Activated CD8-positive, alpha-beta memory T cell treated with anti-CD3 and anti-CD28 coated beads, Interleukin-2, amount 50 U/mL, for 24 hours (primary cell): ENCODE data around the gene MRPS2.
"Not testable (repeated sequence)": the region's sequence is repeated elsewhere in the genome, so short reads cannot be mapped to it uniquely, and the experiment has no call there.

Source experiments
- DNase-seq: peaks from one replicate; pipeline ENCODE4 v3.0.0-alpha.2; 2020; ENCODE audit errors: extremely low read depth

Gene MRPS2

DNA sequence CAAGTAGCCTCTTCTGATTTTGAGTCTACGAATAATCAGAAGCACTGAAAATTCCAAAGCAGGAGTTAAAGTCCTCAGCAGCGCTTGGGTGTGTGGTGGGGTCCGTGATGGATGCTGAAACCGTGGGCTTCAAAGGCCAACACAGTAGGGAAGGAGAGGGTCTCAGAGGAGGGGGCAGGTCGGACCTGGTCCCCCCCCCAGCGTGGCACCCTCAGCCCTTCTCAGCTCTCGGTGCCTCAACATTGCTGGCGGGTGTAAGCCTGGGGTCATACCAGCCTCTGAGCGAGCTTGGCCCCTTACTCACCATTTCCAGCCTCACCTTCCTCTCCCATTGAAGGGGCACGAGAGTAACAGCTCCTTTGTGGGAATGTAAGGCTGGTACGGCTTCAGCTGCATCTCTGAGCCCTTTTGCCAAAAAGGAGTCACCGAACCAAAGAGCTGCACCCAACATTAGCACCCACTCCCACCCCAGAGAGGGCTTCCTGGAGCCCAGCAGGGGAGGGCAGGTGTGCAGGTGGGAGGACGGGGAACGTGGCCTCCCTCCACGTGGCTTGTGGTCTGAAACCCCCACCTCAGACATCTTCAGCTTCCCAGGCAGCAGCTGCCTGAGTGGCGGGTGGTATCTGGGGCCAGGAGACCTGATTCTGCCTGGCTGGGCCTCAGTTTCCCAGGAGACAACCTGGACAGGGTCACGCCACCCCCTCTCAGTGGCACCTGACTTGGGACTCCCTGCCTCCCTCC lies 14.0 kb downstream of the MRPS2 start:
- no peak for DNase-seq

DNA sequence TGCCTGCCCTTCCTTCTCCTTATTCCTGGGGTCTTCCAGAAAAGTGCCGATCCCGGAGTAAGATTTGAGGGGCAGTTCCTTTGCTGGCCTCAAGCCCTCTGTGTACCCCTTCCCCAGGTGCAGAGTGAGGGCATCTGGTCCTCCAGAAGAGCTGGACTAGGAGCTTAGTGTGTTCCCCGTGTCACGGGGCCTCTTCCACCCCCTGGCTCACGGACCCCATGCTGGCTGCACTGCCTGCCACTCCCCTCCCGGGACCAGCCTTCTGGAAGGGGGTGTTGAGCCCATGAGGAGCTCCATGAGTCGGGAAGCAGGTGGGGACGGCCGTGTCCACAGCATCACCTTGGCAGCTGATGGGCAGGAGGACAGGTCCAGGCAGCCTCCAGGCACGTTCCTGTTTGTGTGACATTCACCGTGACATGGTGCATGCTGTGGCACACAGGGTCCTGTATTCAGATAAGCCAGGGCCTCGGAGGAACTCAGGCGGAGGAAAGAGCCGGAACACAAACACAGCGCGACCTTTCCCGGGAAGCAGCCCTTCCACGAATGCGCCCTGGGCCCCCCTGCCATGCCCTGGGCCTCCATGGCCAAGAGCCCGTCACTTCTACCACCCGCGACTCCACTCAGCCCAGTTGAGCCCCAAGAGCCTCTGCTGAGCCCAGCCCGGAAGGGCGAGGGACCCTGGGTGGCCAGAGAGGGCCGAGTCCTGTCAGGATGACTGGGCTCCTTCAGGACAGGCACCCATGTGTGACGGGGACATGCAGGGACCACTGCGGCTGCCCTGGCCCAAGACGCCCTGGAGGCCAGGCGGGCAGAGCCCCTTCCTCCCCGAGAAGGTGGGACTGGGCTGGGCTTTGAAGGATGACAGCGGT lies 14.8 kb downstream of the MRPS2 start:
- no peak for DNase-seq

DNA sequence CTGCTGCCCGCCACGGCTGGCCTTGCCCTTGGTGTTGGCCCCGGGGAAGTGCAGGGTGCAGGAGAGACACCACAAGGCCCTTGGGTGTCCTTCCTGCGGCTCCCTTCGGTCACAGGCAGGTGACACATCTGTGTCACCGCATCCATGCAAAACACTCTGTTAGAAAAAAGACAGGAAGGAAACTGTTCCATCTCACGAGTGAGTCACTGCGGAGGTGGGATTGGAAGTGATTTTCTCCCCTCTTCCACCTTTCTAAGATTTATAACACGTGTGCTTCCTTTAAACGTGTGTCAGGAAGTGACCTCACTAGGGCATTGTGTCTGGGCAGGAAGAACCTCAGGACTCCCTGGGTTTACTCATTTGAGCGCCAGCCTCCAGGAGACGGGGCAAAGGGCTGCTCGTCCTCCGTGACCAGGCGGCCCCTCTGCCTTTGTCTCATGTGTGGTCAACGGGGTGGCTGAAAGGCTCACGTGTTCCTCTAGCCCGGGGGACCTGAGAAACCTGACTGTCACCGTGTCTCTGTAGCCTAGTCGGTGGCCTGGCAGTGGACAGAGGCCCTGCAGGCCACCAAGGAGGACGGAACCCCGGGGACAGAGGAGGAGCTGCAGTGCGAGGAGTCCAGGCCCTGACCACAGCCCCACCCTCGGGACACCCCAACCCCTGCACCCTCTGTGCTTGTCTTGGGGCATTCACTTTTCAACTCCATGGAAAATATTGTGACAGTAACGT lies 15.8 kb downstream of the MRPS2 start:
- no peak for DNase-seq

DNA sequence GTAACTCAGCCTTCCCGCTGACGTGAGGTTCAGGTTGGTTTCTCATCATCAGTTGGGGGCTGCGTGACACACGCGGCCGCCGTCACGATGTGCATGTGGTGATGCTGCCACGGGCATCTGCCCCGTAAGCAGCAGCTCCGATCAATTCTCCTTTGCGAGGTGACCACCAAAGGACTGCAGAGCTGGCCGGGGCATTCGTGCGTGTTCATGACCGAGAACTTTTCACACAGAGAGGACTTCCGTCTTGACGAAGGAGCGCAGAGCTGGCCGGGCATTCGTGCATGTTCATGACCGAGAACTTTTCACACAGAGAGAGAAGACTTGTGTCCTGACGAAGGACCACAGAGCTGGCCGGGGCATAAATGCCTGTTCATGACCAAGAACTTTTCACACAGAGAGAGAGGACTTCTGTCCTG lies 16.9 kb downstream of the MRPS2 start:
- DNase-seq = no peak

DNA sequence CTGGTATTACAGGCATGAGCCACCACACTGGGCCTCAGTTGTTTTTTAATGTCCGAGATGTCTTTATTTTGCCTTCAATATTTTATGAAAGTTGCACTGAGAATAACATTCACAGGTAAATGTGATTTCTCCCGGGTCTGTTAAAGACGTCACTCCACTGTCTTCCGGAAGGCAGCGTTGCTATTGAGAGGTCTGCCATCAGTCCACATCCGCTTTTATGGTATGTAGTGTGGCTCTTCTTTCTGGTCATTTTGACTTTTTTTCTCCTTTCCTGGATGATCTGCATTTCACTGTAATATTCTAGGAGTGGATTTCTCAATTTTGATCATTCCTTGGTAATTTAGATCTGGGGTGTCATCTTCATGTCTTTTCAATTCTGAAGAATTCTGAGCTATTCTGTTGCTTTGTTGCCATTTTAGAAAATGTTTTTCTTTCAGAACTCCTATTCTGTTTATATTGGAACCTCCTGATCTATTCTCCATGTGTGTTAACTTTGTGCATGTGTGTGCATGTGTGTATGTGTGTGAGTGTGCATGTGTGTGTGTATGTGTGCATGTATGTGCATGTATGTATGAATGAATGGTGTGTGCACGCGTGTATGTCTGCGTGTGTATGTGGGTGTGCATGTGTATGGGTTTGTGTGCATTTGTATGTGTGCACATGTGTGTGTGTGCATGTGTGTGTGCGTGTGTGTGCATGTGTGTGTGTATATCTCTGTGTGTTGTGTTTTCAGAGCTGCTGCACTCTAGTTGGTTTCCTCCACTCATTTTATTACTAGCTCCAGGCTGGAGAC lies 18.9 kb downstream of the MRPS2 start:
- no peak for DNase-seq

DNA sequence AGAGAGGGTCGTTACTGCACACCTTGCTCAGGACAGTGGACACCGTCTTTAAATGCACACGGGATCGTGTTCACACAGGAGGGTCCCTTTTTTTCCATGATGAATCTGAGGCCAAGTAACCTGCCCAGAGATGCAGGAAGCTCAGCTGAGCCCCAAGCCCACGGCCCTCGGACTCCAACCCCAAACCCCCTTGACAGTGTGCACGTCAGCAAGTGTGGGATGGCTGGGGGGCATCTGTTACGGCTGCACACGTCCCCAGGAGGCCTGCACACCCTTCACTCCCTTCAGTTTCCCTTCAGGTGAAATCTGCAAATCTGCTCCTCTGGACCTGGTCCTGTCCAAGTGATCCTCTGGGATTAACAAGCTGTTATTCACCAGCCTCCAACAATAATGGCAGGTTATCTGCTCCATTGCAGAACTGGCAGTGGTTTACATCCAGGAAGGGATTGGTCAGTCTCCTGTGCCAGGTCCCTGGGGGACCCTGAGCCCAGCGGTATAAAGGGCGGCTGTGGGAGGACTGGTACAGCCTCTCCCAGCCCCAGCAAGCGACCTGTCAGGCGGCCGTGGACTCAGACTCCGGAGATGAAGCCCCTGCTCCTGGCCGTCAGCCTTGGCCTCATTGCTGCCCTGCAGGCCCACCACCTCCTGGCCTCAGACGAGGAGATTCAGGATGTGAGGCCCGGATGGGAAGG lies 20.6 kb downstream of the MRPS2 start, which contains the start of gene LCN1:
Gene LCN1, plus strand, starts transcription at position 525 of the 692 bp plus-strand sequence. Its CDS starts 58 bp downstream, at position 583.
- DNase-seq = no peak

DNA sequence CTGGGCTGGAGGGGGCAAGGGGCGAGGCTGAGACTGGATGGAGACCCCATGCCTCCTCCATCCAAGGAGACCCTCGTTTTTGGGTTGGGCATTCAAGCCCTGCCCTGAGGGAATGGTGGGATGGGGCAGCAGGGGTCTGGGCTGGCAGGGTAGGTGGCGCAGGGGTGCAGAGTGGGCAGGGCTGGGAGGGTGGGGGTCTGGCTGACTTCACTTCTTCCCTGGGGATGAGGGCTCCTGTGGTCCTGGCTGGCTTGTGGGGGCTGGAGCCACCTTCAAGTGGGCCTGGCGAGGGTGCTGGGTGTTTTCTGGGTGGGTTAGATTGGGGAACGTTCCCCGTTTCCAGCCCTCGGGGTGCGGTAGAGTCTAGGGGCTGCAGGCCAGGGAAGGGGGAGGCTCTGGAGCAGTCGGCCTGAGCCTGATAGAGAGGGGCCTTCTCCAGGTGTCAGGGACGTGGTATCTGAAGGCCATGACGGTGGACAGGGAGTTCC lies 21.2 kb downstream of the MRPS2 start:
- no peak for DNase-seq

DNA sequence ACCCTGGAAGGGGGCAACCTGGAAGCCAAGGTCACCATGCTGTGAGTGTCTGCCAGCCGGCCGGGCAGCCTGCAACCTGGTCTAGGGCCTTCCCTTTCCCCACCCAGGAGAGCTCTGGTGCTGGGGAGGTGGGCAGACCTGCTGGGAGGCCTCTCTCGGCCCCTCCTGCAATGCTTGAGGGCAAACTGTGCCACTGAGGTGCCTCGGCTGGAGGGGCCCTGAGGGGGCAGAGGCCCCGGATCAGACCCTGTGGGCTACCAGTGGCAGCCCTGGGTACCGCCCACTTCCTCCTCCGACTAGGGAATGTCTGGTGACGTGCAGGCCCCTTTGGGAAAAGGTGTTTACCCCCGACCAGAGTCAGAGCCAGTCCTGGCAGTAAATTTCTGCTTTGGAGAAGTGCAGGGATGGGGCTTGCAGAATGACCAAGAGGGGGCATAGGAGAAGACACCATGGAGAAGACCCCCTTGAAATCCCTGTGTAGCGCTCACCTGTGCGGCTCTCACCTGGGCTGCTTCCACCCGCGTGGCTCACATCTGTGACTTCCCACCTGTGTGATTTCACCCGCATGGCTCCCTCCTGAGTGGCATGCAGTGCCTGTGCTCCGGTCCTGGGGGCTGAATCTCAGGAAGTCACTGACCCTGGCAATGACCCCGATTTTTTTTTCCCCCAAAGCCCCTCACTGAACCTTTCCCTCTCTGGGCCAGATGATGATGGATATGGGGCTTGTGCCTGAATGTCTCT lies 21.8 kb downstream of the MRPS2 start:
- no peak for DNase-seq

DNA sequence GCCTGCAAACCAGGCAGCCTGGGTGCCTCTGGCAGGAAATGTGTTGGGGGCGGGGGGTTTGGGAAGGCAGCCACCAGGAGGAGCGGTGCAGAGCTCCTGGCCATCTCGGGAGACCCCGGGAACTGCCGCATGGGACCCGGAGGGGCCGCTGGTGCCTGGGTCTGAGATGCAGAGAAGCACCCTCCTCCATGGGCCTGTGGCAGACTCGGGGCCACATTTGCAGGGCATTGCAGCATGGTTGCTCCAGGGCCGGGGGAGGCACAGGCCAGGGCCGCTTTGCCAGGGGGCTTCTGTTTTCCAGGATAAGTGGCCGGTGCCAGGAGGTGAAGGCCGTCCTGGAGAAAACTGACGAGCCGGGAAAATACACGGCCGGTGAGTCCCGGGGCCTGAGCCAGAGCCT lies 22.4 kb downstream of the MRPS2 start:
- no peak for DNase-seq

DNA sequence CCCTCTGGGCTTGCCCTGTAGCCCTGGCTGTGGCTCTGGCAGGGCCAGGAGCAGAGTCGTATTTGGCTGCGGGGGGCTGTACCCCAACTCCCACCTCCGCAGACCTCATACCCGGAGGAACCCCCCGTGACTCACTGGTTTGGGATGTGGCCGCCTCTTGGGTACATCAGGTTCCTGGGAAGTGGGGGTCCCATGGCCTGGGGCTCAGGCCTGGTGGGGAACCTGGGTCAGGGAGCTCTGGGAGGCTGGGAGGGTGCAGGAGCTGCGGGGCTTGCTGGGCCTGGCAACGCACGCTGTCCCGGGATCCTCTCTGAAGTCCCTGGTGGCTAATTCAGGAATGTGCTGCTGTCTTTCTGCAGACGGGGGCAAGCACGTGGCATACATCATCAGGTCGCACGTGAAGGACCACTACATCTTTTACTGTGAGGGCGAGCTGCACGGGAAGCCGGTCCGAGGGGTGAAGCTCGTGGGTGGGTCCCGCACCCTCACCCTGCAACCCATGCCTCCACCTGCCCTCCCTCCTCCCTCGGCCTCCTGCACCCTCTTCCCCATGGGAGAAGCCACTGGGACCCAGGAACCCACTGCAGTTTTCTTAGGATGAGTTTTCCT lies 23.1 kb downstream of the MRPS2 start:
- no peak for DNase-seq

DNA sequence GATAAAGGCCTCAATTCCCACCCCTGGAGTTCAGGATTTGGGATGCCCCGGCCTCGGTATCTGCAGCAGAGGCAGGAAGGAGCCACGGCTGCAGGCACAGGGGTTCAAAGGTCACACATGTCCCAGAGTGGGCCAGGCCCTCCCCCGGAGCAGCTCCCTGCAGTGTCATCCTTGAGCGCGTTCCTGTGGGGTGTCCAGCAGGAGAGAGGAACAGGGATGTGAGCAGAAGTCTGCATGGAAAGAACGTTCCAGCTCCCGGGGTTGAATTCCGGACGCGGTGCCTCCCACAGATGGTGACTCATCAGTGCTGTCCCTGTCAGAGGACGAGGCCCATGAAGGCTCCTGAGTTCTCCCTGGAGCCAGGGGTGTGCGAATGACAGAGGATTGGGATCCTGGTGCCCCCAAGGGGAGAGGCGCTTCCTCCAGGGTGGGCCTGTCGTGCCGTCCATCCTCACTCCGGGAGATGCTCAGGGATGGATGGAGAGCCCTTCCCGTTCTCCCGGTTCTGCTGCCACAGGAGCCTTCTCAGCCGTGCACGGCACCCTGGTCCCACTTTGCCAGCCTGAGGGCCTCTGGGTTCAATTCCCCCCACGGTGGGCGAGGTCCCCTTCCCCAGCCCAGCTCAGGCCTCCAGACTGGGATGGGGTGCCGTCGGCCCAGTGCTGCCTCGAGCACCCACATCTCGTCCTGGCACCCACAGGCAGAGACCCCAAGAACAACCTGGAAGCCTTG lies 23.8 kb downstream of the MRPS2 start:
- DNase-seq = no peak

DNA sequence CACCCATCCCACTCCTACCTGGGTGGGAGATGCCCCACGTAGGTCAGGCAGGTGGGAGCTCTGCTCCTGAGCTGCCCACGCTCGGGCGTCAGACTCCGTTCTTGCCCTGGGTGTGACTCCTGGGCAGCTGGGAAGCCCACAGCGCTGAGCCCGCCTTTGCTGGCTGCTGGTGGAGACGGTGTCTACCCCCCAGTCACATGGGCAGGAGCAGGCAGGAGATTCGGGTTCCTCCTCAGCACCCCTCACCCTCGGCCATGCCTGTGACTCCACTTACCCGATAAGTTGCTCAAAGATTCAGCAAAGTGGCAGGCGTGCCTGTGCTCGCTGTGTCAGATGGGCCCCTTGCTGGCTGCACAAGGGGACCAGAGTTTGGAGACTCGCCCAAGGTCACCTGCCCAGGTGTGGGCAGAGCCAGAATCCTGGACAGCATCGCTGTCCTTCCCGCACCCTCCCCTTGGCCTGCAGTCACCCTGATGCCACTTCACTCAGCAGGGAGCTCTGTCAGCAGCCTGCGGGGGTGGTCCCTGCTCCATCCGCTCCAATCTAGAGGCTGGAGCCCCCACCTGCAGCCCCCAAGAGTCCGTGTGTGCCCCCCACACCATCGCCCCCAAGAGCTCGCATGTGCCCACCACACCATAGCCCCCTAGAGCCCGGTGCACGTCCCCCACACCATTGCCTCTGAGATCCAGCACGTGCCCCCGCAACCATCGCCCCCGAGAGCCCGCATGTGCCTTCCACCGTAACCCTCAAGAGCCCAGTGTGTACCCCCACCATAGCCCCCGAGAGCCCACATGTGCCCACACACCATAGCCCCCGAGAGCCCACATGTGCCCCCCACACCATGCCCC lies 25.0 kb downstream of the MRPS2 start:
- DNase-seq = no peak

DNA sequence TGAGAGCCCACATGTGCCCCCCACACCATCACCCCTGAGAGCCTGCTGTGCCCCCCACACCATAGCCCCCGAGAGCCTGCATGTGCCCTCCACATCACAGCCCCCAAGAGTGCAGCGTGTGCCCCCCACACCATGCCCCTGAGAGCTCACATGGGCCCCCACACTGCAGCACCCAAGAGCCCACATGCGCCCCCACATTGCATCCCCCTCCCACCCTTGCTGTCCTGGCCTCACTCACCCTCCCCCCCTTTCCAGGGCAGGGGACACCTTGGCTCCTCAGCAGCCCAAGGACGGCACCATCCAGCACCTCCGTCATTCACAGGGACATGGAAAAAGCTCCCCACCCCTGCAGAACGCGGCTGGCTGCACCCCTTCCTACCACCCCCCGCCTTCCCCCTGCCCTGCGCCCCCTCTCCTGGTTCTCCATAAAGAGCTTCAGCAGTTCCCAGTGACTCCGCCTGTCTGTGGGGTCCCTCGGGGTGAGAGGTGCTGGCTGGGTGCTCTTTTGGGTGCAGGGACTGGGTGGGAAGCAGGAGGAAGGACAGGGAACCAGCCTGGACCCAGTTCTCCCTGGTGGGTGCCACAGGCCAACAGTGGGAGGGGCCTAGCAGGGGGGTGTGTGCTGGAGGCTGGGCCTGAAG lies 25.7 kb downstream of the MRPS2 start:
- no peak for DNase-seq

DNA sequence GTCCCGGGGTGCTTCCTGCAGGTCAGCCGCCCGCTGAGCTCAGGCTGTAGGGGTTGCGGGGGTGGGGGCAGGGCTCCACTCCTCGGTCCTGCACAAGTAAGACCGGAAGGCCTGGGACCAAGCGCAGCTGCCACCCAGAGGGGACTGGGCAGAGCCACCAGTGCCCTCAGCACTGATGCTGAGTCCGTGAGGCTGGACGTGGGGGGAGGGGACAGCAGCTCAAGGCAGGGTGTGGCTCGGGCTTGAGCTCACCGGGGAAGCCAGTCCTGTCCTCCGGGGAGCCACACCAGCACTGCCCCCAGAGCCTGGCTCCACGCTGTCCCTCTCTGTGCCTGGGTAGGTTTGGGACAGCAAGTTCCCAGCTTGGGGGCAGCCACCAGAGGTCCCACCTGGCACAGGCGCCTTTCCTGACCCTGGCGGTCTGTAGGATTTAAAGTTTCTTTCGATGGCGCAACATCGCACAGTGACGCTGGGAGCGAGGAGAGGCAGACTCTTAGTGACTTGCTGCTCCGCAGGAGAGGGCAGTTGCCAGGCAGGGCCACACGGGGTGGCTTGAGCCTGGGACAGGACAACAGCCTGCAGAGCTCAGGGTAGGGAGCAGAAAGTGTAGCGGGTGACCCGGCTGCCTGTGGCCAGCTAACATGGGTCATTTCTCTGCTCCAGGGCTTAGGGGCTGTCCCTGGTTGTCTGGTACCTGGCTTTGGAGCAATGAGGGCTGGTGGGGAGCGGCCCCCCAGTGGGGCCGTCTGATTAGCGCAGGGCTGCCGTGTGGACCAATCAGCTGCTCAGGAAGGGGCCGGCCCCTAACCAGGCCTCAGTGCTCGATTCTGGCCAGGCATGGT lies 26.5 kb downstream of the MRPS2 start:
- no peak for DNase-seq

DNA sequence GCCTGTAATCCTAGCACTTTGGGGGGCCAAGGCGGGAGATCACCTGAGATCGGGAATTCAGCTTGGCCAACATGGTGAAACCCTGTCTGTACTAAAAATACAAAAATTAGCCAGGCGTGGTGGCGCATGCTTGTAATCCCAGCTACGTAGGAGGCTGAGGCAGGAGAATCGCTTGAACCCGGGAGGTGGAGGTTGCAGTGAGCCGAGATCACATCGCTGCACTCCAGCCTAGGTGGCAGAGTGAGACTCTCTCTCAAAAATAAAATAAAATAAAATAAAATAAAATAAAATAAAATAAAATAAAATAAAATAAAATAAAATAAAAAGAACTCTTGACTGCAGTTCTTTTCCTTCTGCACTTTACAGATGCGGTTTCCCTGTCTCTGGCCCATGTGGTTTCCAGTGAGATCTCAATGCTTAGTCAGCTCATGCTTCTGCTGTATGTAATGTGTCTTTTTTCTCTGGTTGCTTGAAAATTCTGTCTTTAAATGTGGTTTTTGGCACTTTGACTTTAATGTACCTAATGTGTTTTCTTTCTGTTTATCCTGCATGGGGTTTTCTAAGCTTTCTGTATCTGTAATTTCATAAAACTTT lies 28.5 kb downstream of the MRPS2 start:
- not testable (repeated sequence) for DNase-seq

DNA sequence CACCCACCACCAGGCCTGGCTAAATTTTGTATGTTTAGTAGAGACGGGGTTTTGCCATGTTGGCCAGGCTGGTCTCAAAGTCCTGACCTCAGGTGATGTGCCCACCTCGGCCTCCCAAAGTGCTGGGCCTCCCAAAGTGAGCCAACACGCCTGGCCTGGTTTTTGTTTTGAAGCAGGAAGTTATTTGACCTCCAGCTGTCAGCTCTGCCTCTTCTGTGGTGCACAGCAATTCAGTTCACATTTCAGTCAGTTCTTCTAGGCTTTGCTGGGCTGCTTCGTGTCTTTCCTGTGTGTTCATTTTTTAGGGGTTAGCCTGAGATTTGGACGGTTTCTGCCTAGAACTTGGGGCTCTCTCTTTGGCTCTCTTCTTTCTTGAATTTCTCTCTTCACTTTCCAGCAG lies 29.7 kb downstream of the MRPS2 start:
- no peak for DNase-seq
